Astrocyte (in vitro differentiated cells and primary cell): Measurements from ENCODE around the gene PNPLA6. TPM values are rescaled to one million over a fixed set of nuclear protein-coding genes. Genes with fewer than 3 reads are reported as not detected.

ENCODE experiments used
- DNase-seq: peaks from one replicate; pipeline ENCODE4 v3.0.0-alpha.2; 2010; ENCODE audit warnings: low read depth
- FAIRE-seq: peaks from 2 replicates; lab custom pipeline; 2011; peaks lifted over from hg19 to GRCh38; lab: Jason Lieb, UNC
- H2AFZ ChIP-seq: 2 replicates; pipeline ENCODE4 v1.6.0; 2012; ENCODE audit warnings: low read depth, low read length, inconsistent platforms
- H3K27ac ChIP-seq: 2 replicates; pipeline ENCODE4 v1.5.1; 2011; ENCODE audit warnings: low read depth, low read length, inconsistent platforms
- H3K27me3 ChIP-seq: 2 replicates; pipeline ENCODE4 v1.6.0; 2011; ENCODE audit warnings: low read length, inconsistent platforms; ENCODE audit not compliant: insufficient read depth
- H3K36me3 ChIP-seq: 2 replicates; pipeline ENCODE4 v1.5.1; 2011; ENCODE audit warnings: low read length, inconsistent platforms; ENCODE audit not compliant: insufficient read depth
- H3K4me1 ChIP-seq: 2 replicates; pipeline ENCODE4 v1.5.1; 2011; ENCODE audit warnings: low read length, inconsistent platforms; ENCODE audit not compliant: insufficient read depth
- H3K4me2 ChIP-seq: 2 replicates; pipeline ENCODE4 v1.6.0; 2012; ENCODE audit warnings: low read length, inconsistent platforms
- H3K4me3 ChIP-seq: 2 replicates; pipeline ENCODE4 v1.5.1; 2011; ENCODE audit warnings: low read depth, mild to moderate bottlenecking, low read length, inconsistent platforms; ENCODE audit not compliant: insufficient read depth
- H3K79me2 ChIP-seq: 2 replicates; pipeline ENCODE4 v1.6.0; 2012; ENCODE audit warnings: mild to moderate bottlenecking, low read length, inconsistent platforms; ENCODE audit not compliant: insufficient read depth
- H3K9ac ChIP-seq: 2 replicates; pipeline ENCODE4 v1.6.0; 2012; ENCODE audit warnings: mild to moderate bottlenecking, low read length, inconsistent platforms
- H3K9me3 ChIP-seq: 2 replicates; pipeline ENCODE4 v1.5.1; 2012; ENCODE audit warnings: low read depth, mild to moderate bottlenecking, low read length, inconsistent platforms; ENCODE audit not compliant: insufficient read depth
- H4K20me1 ChIP-seq: 2 replicates; pipeline ENCODE4 v1.6.0; 2012; ENCODE audit warnings: low read length, inconsistent platforms; ENCODE audit not compliant: insufficient read depth
- H3K27ac Mint-ChIP-seq: one replicate; pipeline ENCODE4 v1.8.0; 2021; ENCODE audit warnings: mild to moderate bottlenecking, mixed read lengths; ENCODE audit not compliant: unreplicated experiment
- H3K27me3 Mint-ChIP-seq: one replicate; pipeline ENCODE4 v1.8.0; 2021; ENCODE audit warnings: low read depth, mixed read lengths; ENCODE audit not compliant: unreplicated experiment
- H3K36me3 Mint-ChIP-seq: one replicate; pipeline ENCODE4 v1.8.0; 2021; ENCODE audit warnings: low read depth, mixed read lengths; ENCODE audit not compliant: unreplicated experiment
- H3K4me1 Mint-ChIP-seq: one replicate; pipeline ENCODE4 v1.8.0; 2021; ENCODE audit warnings: low read depth, mixed read lengths; ENCODE audit not compliant: unreplicated experiment
- H3K4me3 Mint-ChIP-seq: one replicate; pipeline ENCODE4 v1.8.0; 2021; ENCODE audit warnings: mild to moderate bottlenecking, moderate library complexity, mixed read lengths; ENCODE audit not compliant: unreplicated experiment
- H3K9me3 Mint-ChIP-seq: one replicate; pipeline ENCODE4 v1.8.0; 2021; ENCODE audit warnings: mild to moderate bottlenecking, mixed read lengths; ENCODE audit not compliant: unreplicated experiment
- CTCF ChIP-seq: IDR thresholded peaks from 2 replicates; pipeline ENCODE4 v1.5.1; 2011; ENCODE audit warnings: low read depth, mild to moderate bottlenecking, inconsistent platforms, low read length, moderate library complexity; ENCODE audit not compliant: insufficient read depth
- EZH2 ChIP-seq: IDR thresholded peaks from 2 replicates; pipeline ENCODE4 v1.6.1; 2012; ENCODE audit warnings: mild to moderate bottlenecking, low read length, inconsistent platforms; ENCODE audit not compliant: insufficient read depth
- total RNA-seq: library from RNA; stranded (reverse); gene quantifications from 2 replicates; pipeline ENCODE4 v1.2.1, GENCODE V29; 2021

PNPLA6 gene
- total RNA-seq, 1 donor from 2014 or later = 90.2 TPM

- Mint-ChIP-seq H3K9me3 (no peaks in the 10 kb centered on the region), H3K4me1 (no peaks in the 10 kb centered on the region), H3K36me3 (peaks cover 3% of the 10 kb centered on the region), H3K27ac (no peak overlapping the region), H3K27me3 (no peaks in the 10 kb centered on the region), H3K4me3 (no peak overlapping the region)
- Histone ChIP-seq H3K27ac (no peak overlapping the region), H2AFZ (no peak overlapping the region), H3K4me1 (no peaks in the 10 kb centered on the region), H3K4me3 (no peak overlapping the region), H3K4me2 (no peak overlapping the region), H3K36me3 (no peaks in the 10 kb centered on the region), H3K27me3 (no peaks in the 10 kb centered on the region), H3K9me3 (no peaks in the 10 kb centered on the region), H3K79me2 (no peaks in the 10 kb centered on the region), H4K20me1 (no peaks in the 10 kb centered on the region), H3K9ac (no peak overlapping the region)
- no peak for TF ChIP-seq EZH2
- TF ChIP-seq CTCF = no peak
- no peak for DNase-seq
- no peak for FAIRE-seq
Observed at GRCh38 chr19:7610491-7611240, 75.1 kb downstream of the PNPLA6 start.

Other genes starting within 250 kb of the PNPLA6 start
- 7.9 and 9.2 TPM in 2 replicates for gene INSR, start 241.3 kb upstream of the PNPLA6 start, total RNA-seq
- 44.6 and 45.2 TPM in 2 replicates for gene ARHGEF18, start 186.8 kb upstream of the PNPLA6 start, total RNA-seq
- 1.7 and 2.2 TPM in 2 replicates for gene PEX11G, start 46.7 kb upstream of the PNPLA6 start, total RNA-seq
- gene ZNF358, start 19.6 kb upstream of the PNPLA6 start, total RNA-seq = 39.8 and 41.1 TPM in 2 replicates
- 26.2 and 27.5 TPM in 2 replicates for gene MCOLN1, start 13.1 kb upstream of the PNPLA6 start, total RNA-seq
- 2.8 and 4.1 TPM in 2 replicates for gene CAMSAP3, start 60.1 kb downstream of the PNPLA6 start, total RNA-seq
- gene XAB2, start 93.8 kb downstream of the PNPLA6 start, total RNA-seq = 28.1 and 30.4 TPM in 2 replicates
- 94.1 and 95.8 TPM in 2 replicates for gene PET100, start 94.1 kb downstream of the PNPLA6 start, total RNA-seq
- gene PCP2, start 98.0 kb downstream of the PNPLA6 start, total RNA-seq = not detected in 2 replicates
- gene STXBP2, start 101.4 kb downstream of the PNPLA6 start, total RNA-seq = 48.6 and 49.6 TPM in 2 replicates
- gene RETN, start 133.3 kb downstream of the PNPLA6 start, total RNA-seq = not detected in 2 replicates
- gene MCEMP1, start 141.4 kb downstream of the PNPLA6 start, total RNA-seq = not detected in 2 replicates
- gene TRAPPC5, start 145.1 kb downstream of the PNPLA6 start, total RNA-seq = 110 and 121 TPM in 2 replicates
- gene FCER2, start 166.4 kb downstream of the PNPLA6 start, total RNA-seq = not detected in 2 replicates
- gene CLEC4G, start 196.4 kb downstream of the PNPLA6 start, total RNA-seq = not detected in 2 replicates
- gene CD209, start 211.8 kb downstream of the PNPLA6 start, total RNA-seq = not detected in 2 replicates
- not detected in 2 replicates for gene CLEC4M, start 227.5 kb downstream of the PNPLA6 start, total RNA-seq